ENCODE measurements around the gene CCDC154.

DNA sequence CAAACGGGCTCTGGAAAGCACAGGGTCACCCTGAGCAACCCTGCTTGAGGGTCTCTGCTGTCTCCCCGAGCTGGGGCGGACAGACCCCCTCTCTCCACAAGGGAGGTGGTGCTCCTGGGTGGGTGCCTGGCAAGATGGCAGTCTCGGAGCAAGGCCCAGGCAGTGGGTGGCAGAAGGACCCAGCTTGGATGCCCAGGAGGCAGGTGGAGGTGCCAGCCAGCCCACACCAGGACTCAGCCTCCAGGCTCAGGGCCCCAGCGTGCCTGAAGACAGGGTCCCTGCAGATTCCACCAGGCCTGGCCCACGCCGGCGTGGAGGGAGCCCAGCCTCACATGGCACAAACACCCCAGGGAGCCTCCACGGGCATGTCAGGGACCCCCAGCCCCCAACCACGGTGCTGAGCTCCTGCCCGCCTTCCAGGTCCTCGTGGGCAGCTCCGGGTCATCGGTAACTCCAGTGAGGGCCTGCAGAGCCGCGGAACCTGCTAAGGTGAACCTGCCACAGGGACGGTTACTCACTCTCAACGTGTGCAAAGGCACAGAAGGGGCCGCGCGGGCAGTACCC lies 50.7 kb downstream of the CCDC154 start:
- TF ChIP-seq, protein P1, sequence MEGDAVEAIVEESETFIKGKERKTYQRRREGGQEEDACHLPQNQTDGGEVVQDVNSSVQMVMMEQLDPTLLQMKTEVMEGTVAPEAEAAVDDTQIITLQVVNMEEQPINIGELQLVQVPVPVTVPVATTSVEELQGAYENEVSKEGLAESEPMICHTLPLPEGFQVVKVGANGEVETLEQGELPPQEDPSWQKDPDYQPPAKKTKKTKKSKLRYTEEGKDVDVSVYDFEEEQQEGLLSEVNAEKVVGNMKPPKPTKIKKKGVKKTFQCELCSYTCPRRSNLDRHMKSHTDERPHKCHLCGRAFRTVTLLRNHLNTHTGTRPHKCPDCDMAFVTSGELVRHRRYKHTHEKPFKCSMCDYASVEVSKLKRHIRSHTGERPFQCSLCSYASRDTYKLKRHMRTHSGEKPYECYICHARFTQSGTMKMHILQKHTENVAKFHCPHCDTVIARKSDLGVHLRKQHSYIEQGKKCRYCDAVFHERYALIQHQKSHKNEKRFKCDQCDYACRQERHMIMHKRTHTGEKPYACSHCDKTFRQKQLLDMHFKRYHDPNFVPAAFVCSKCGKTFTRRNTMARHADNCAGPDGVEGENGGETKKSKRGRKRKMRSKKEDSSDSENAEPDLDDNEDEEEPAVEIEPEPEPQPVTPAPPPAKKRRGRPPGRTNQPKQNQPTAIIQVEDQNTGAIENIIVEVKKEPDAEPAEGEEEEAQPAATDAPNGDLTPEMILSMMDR (IDR thresholded peaks at IDR 0.05; ENCODE audit: insufficient read depth, low read depth, low read length): no peak
- no peak for TF ChIP-seq EZH2 (IDR thresholded peaks at IDR 0.05; ENCODE audit: insufficient read depth, low read length)
